A172 (cell line): ENCODE results near the gene MSRB1. TPM values are rescaled to one million over a fixed set of nuclear protein-coding genes. Genes with fewer than 3 reads are reported as not detected.
"Not testable (repeated sequence)": the region's sequence is repeated elsewhere in the genome, so short reads cannot be mapped to it uniquely, and the experiment has no call there.

Experiments used
- DNase-seq: peaks from one replicate; pipeline ENCODE4 v3.0.0-alpha.2; 2015; ENCODE audit warnings: low spot score
- total RNA-seq: library from RNA; depleted of rRNA; stranded (reverse); fragments of >200 nt; shearing (Covaris generic); gene quantifications from 2 replicates; pipeline ENCODE4 v1.2.3, GENCODE V29; 2014; rRNA removed

Gene MSRB1
- total RNA-seq, 1 experiment from 2014 or later = 15.6 TPM

- no peak for DNase-seq
Measured at GRCh38 chr16:1900452-1900774, 42.6 kb downstream of the MSRB1 start.

DNA sequence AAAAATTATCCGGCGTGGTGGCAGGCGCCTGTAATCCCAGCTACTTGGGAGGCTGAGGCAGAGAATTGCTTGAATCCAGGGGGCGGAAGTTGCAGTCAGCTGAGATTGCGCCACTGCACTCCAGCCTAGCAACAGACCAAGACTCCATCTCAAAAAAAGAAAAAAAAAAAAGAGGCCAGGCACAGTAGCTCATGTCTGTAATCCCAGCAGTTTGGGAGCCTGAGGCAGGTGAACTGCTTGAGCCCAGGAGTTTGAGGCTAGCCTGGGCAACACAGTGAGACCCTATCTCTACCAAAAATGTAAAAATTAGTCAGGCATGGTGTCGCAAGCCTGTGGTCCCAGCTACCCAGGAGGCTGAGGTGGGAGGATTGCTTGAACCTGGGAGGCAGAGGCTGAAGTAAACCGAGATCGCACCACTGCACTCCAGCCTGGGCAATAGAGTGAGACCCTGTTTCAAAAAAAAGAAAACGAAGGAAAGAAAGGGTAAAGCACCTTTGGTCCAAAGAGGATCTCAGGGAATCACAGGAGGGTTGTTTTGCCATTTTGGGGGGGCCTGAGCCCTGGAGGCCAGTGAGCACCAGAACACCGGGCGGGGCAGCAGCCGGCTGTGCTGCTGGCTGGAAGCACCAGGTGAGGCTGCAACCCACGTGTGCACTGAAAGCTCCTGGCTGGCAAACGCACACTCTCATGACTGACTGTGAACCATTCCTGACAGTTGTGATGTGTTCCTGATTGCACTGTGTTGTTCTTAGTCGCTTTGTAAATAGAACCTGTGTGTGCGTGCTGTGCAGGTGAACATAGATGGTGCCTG is 43.2 kb downstream of the MSRB1 start:
- DNase-seq = no peak

DNA sequence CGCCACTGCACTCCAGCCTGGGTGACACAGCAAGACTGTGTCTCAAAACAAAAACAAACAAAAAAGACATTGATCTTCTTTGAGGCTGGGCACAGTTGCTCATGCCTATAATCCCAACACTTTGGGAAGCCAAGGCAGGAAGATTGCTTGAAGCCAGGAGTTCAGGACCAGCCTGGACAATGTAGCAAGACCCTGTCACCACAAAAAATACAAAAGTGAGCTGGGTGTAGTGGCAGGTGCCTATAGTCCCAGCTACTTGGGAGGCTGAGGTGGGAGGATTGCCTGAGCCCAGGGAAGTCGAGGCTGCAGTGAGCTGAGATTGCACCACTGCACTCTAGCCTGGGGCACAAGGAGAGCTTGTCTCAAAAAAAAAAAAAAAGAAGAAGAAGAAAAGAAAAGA is 45.3 kb downstream of the MSRB1 start:
- DNase-seq = not testable (repeated sequence)

- DNase-seq = no peak
Measured at GRCh38 chr16:1895949-1896675, 46.9 kb downstream of the MSRB1 start.

- DNase-seq = no peak
Measured at GRCh38 chr16:1895068-1895467, 47.9 kb downstream of the MSRB1 start.

GRCh38 chr16:1890708-1891050 is 52.3 kb downstream of the MSRB1 start:
- DNase-seq = no peak

DNA sequence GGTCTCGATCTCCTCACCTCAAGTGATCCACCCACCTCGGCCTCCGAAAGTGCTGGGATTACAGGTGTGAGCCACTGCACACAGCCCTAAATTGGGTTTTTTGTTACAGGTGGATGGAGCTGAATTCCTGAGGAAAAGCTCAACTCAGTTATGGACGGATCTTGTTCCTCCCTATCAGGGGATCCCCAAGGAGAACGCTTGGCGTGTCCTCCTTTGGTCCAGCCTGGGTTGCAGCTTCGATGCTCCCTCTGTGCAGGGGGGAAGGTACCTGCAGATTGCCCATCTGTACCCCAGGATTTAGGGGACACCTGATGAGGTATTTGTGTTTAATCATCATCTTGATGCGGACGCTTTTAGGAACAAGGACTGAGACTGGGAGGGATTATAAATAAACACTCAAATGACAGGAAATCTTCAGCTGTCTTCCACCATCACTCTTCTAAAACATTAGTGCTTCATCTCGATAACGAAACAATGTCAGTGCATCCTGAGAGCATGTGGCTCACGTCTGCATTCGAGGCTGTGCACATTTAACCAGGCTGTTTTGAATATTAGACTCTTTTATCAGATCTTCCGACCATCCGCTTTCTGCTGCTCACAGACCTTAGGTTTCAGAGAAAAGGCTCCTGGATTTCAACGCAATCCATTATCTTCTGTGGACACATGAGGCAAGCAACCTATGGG is 52.8 kb downstream of the MSRB1 start:
- DNase-seq = no peak

Other genes starting within 250 kb of the MSRB1 start
- gene MAPK8IP3, start 237.0 kb downstream of the MSRB1 start, total RNA-seq = 26.0 and 39.3 TPM in 2 replicates
- gene NME3, start 171.7 kb downstream of the MSRB1 start, total RNA-seq = 1.3 and 4.6 TPM in 2 replicates
- 7.8 and 15.8 TPM in 2 replicates for gene EME2, start 170.4 kb downstream of the MSRB1 start, total RNA-seq
- gene MRPS34, start 170.1 kb downstream of the MSRB1 start, total RNA-seq = 208 and 223 TPM in 2 replicates
- gene SPSB3, start 160.6 kb downstream of the MSRB1 start, total RNA-seq = 36.7 and 37.9 TPM in 2 replicates
- 161 and 195 TPM in 2 replicates for gene NUBP2, start 160.2 kb downstream of the MSRB1 start, total RNA-seq
- gene IGFALS, start 149.5 kb downstream of the MSRB1 start, total RNA-seq = not detected in 2 replicates
- 85.2 and 163 TPM in 2 replicates for gene HAGH, start 116.4 kb downstream of the MSRB1 start, total RNA-seq
- 77.1 and 89.7 TPM in 2 replicates for gene FAHD1, start 116.0 kb downstream of the MSRB1 start, total RNA-seq
- gene MEIOB, start 71.0 kb downstream of the MSRB1 start, total RNA-seq = 0.38 TPM in 1 of 2 replicates, not detected in the other
- not detected in 2 replicates for gene HS3ST6, start 24.8 kb downstream of the MSRB1 start, total RNA-seq
- 0.67 TPM in 1 of 2 replicates, not detected in the other for gene RPL3L, start 11.5 kb upstream of the MSRB1 start, total RNA-seq
- 367 and 415 TPM in 2 replicates for gene NDUFB10, start 16.3 kb upstream of the MSRB1 start, total RNA-seq
- 1,909 and 2,123 TPM in 2 replicates for gene RPS2, start 21.6 kb upstream of the MSRB1 start, total RNA-seq
- 0.17 TPM in 1 of 2 replicates, not detected in the other for gene RNF151, start 23.7 kb upstream of the MSRB1 start, total RNA-seq
- 73.6 and 82.8 TPM in 2 replicates for gene TBL3, start 28.9 kb upstream of the MSRB1 start, total RNA-seq
- 0.19 TPM in 1 of 2 replicates, not detected in the other for gene NOXO1, start 38.3 kb upstream of the MSRB1 start, total RNA-seq
- gene GFER, start 41.0 kb upstream of the MSRB1 start, total RNA-seq = 24.1 and 36.1 TPM in 2 replicates
- 21.8 and 29.3 TPM in 2 replicates for gene SYNGR3, start 46.8 kb upstream of the MSRB1 start, total RNA-seq
- 23.5 and 26.9 TPM in 2 replicates for gene ZNF598, start 66.6 kb upstream of the MSRB1 start, total RNA-seq
- 0.14 TPM in 1 of 2 replicates, not detected in the other for gene NPW, start 76.6 kb upstream of the MSRB1 start, total RNA-seq
- gene NHERF2, start 83.7 kb upstream of the MSRB1 start, total RNA-seq = 124 and 154 TPM in 2 replicates
- gene NTHL1, start 104.6 kb upstream of the MSRB1 start, total RNA-seq = 67.8 and 77.4 TPM in 2 replicates
- 46.3 and 47.7 TPM in 2 replicates for gene TSC2, start 104.8 kb upstream of the MSRB1 start, total RNA-seq
- 46.4 and 71.1 TPM in 2 replicates for gene PKD1, start 192.7 kb upstream of the MSRB1 start, total RNA-seq
- not detected in 2 replicates for gene RAB26, start 205.4 kb upstream of the MSRB1 start, total RNA-seq
- 97.7 and 107 TPM in 2 replicates for gene TRAF7, start 212.6 kb upstream of the MSRB1 start, total RNA-seq